GM19455 (cell line): ENCODE data around the gene RAB9B.

Source experiments
- ATAC-seq: cut with Tn5 transposase; IDR thresholded peaks from one replicate; pipeline ENCODE4 v1.9.1; 2021; ENCODE audit not compliant: unreplicated experiment

The RAB9B gene

DNA sequence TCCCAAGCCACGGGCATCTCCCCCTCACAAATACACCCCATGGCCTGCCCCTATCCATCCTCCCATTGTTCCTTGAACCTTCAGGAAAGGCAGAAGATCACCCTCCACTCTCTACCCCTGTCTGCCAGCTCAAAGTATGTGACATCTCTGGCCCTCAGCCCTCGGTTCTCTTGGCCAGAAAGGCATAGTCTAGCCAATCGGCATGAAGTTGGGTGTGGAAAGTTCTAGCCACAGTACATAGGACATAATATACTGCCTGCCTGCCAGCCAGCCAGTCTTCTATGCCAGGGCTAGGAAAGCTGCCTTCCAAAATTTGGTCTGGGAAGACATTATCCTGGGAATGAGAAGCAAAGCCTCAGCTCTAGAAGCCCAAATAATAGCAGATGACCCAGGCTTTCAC lies 58.6 kb downstream of the RAB9B start:
- no peak for ATAC-seq
